Keratinocyte (primary cell): ENCODE data around the gene CTDSP2. TPM values are rescaled to one million over a fixed set of nuclear protein-coding genes. Genes with fewer than 3 reads are reported as not detected.

Source experiments
- DNase-seq: peaks from one replicate; pipeline ENCODE4 v3.0.0-alpha.2; 2011; ENCODE audit warnings: low read depth, missing footprints, low spot score
- FAIRE-seq: peaks from 2 replicates; lab custom pipeline; 2011; peaks lifted over from hg19 to GRCh38; lab: Jason Lieb, UNC
- H2AFZ ChIP-seq: 2 replicates; pipeline ENCODE4 v1.6.0; 2012; ENCODE audit warnings: low read length, control low read depth, inconsistent platforms; ENCODE audit not compliant: control insufficient read depth
- H3K27ac ChIP-seq: 2 replicates; pipeline ENCODE4 v1.5.1; 2011; ENCODE audit warnings: low read length; ENCODE audit not compliant: control insufficient read depth, insufficient read depth
- H3K27me3 ChIP-seq: 3 replicates; pipeline ENCODE4 v1.6.0; 2011; ENCODE audit warnings: low read length; ENCODE audit not compliant: control insufficient read depth, insufficient read depth; ENCODE audit errors: extremely low read depth
- H3K36me3 ChIP-seq, 2 experiments: 2 replicates in 1 of 2; 3 replicates in 1 of 2; pipeline ENCODE4 v1.5.1; 2011; ENCODE audit warnings: low read length in 2 of 2, mild to moderate bottlenecking in 1 of 2; ENCODE audit not compliant: control insufficient read depth in 2 of 2, insufficient read depth in 2 of 2; ENCODE audit errors: extremely low read depth in 1 of 2
- H3K4me1 ChIP-seq: 3 replicates; pipeline ENCODE4 v1.5.1; 2011; ENCODE audit warnings: low read length; ENCODE audit not compliant: control insufficient read depth, insufficient read depth; ENCODE audit errors: extremely low read depth
- H3K4me2 ChIP-seq: 3 replicates; pipeline ENCODE4 v1.6.0; 2011; ENCODE audit warnings: low read depth, low read length; ENCODE audit not compliant: control insufficient read depth, insufficient read depth; ENCODE audit errors: extremely low read depth
- H3K4me3 ChIP-seq, 3 experiments: fragments of 200-600 bp in 1 of 3; sonication (generic) in 1 of 3; 2 replicates in 2 of 3; 3 replicates in 1 of 3; pipeline ENCODE4 v1.5.1; 2011 to 2016; ENCODE audit warnings: low read length in 3 of 3, mild to moderate bottlenecking in 3 of 3, control low read depth in 2 of 3, inconsistent platforms in 1 of 3, low read depth in 1 of 3, mixed read lengths in 1 of 3, mixed run types in 1 of 3, moderate library complexity in 1 of 3; ENCODE audit not compliant: control insufficient read depth in 2 of 3, insufficient read depth in 2 of 3; ENCODE audit errors: extremely low read depth in 1 of 3
- H3K79me2 ChIP-seq: 2 replicates; pipeline ENCODE4 v1.6.0; 2012; ENCODE audit warnings: low read length; ENCODE audit not compliant: control insufficient read depth, insufficient read depth
- H3K9ac ChIP-seq: 3 replicates; pipeline ENCODE4 v1.6.0; 2011; ENCODE audit warnings: low read length; ENCODE audit not compliant: control insufficient read depth, insufficient read depth; ENCODE audit errors: extremely low read depth
- H3K9me1 ChIP-seq: 3 replicates; pipeline ENCODE4 v1.6.0; 2011; ENCODE audit warnings: low read length; ENCODE audit not compliant: control insufficient read depth, insufficient read depth; ENCODE audit errors: extremely low read depth
- H3K9me3 ChIP-seq: 2 replicates; pipeline ENCODE4 v1.5.1; 2012; ENCODE audit warnings: low read depth, low read length; ENCODE audit not compliant: control insufficient read depth
- H4K20me1 ChIP-seq: 3 replicates; pipeline ENCODE4 v1.6.0; 2011; ENCODE audit warnings: low read length; ENCODE audit not compliant: control insufficient read depth, insufficient read depth; ENCODE audit errors: extremely low read depth
- CTCF ChIP-seq, 3 experiments: IDR thresholded peaks in 1 of 3; conservative IDR thresholded peaks in 1 of 3; optimal IDR thresholded peaks in 1 of 3; 2 replicates in 2 of 3; 3 replicates in 1 of 3; pipeline versions ENCODE3 to v1.5.1; 2011; ENCODE audit warnings: low read length in 3 of 3, mild to moderate bottlenecking in 3 of 3, moderate library complexity in 2 of 3, control low read depth in 1 of 3, inconsistent platforms in 1 of 3; ENCODE audit not compliant: insufficient read depth in 2 of 3; ENCODE audit errors: extremely low read depth in 1 of 3
- EZH2 ChIP-seq: IDR thresholded peaks from one replicate; pipeline ENCODE4 v1.6.1; 2012; ENCODE audit warnings: inconsistent platforms, mild to moderate bottlenecking, low read length, moderate library complexity
- dilution Hi-C: fragments of 300-500 bp; cut with MboI; formaldehyde crosslinking; loops from one replicate; pipeline ENCODE4 v1.7.0; 2020; ENCODE audit warnings: low sequenced_read_pairs; ENCODE audit not compliant: extremely low pct_ligation_motif_present
- polyA plus RNA-seq, 5 experiments: library from polyadenylated mRNA; depleted of rRNA in 3 of 5; stranded (reverse) in 3 of 5; stranded (forward) in 1 of 5; unstranded in 1 of 5; fragments of >200 nt; gene quantifications; 1 replicate in 1 of 5; 2 replicates in 3 of 5; 3 replicates in 1 of 5; pipeline versions ENCODE4 v1.2.1 to v1.2.3, GENCODE V29; 2011 to 2012; ENCODE audit warnings: missing spikeins in 2 of 5, low read depth in 1 of 5, low replicate concordance in 1 of 5

The CTDSP2 gene
- polyA plus RNA-seq, 1 donor (not counting 4 experiments of a cell fraction or from before 2014, with no cell fraction given) = 54.6 TPM

GRCh38 chr12:57772429-57773322 is 73.9 kb downstream of the CTDSP2 start, which contains the start of gene EEF1AKMT3:
Gene EEF1AKMT3, plus strand, starts transcription at chr12:57772614. Its CDS starts 111 bp downstream, at chr12:57772725.
- peaks cover 39% of the 10 kb centered on the region for H3K79me2 ChIP-seq
- H2AFZ ChIP-seq = peak within 1 kb of the TSS; percentile 98
- peak within 1 kb of the TSS; percentile 79 to 96 (median 93) for H3K4me3 ChIP-seq
- H3K9ac ChIP-seq = peak within 1 kb of the TSS; percentile 98
- H3K27ac ChIP-seq = peak within 1 kb of the TSS; percentile 94
- no peak for DNase-seq
- TF ChIP-seq CTCF (optimal IDR thresholded peaks at IDR 0.05 in 1 of 3, IDR thresholded peaks at IDR 0.05 in 1 of 3, conservative IDR thresholded peaks at IDR 0.05 in 1 of 3; ENCODE audit: extremely low read depth in 1 of 3, insufficient read depth in 2 of 3, low read length in 3 of 3) = no peak
- no peaks in the 10 kb centered on the region for H3K9me3 ChIP-seq
- dilution Hi-C loops = no loop called here
- H3K9me1 ChIP-seq = no peaks in the 10 kb centered on the region
- H3K4me2 ChIP-seq = peak within 1 kb of the TSS; percentile 98
- H3K36me3 ChIP-seq = peaks cover 14 to 20% of the 10 kb centered on the region in 2 experiments
- H4K20me1 ChIP-seq = no peaks in the 10 kb centered on the region
- H3K27me3 ChIP-seq = no peaks in the 10 kb centered on the region
- FAIRE-seq = no peak
- H3K4me1 ChIP-seq = peaks cover 16% of the 10 kb centered on the region

GRCh38 chr12:57771873-57772428 is 74.6 kb downstream of the CTDSP2 start, which contains the start of gene METTL1:
Gene METTL1, minus strand, starts transcription at chr12:57772105. Its CDS starts 22 bp downstream, at chr12:57772083.
- Histone ChIP-seq H3K36me3 (peaks cover 14 to 20% of the 10 kb centered on the region in 2 experiments), H3K4me3 (peak within 1 kb of the TSS; percentile 79 to 96 (median 93)), H3K4me1 (peaks cover 23% of the 10 kb centered on the region), H3K9ac (peak within 1 kb of the TSS; percentile 98), H3K9me1 (no peaks in the 10 kb centered on the region), H3K9me3 (no peaks in the 10 kb centered on the region), H3K79me2 (peaks cover 46% of the 10 kb centered on the region), H4K20me1 (no peaks in the 10 kb centered on the region), H3K27ac (peak within 1 kb of the TSS; percentile 94), H2AFZ (peak within 1 kb of the TSS; percentile 98), H3K4me2 (peak within 1 kb of the TSS; percentile 98), H3K27me3 (no peaks in the 10 kb centered on the region)
- no peak for TF ChIP-seq EZH2
- no peak for TF ChIP-seq CTCF (optimal IDR thresholded peaks at IDR 0.05 in 1 of 3, IDR thresholded peaks at IDR 0.05 in 1 of 3, conservative IDR thresholded peaks at IDR 0.05 in 1 of 3; ENCODE audit: extremely low read depth in 1 of 3, insufficient read depth in 2 of 3, low read length in 3 of 3)
- no peak for DNase-seq
- dilution Hi-C loops = no loop called here
- FAIRE-seq = peak; percentile 48
